Stomach (tissue), 4 donors: ENCODE data around the gene ABCC1.

Experiments used
- EP300 ChIP-seq: sonication (generic); formaldehyde crosslinking; IDR thresholded peaks from one replicate; pipeline ENCODE4 v1.6.1; 2017; ENCODE audit warnings: antibody characterized with exemption
- POLR2A ChIP-seq, 4 donors: fragments of 450-650 bp; IDR thresholded peaks; one replicate each; pipeline ENCODE4 v1.6.1; 2016; ENCODE audit warnings: antibody characterized with exemption in 4 of 4, control low read depth in 2 of 4, mild to moderate bottlenecking in 1 of 4, moderate library complexity in 1 of 4
- POLR2AphosphoS5 ChIP-seq, 3 donors: sonication (generic); formaldehyde crosslinking; IDR thresholded peaks; one replicate each; pipeline ENCODE4 v1.6.1; 2016; ENCODE audit warnings: antibody characterized with exemption in 3 of 3
- TF ChIP-seq, protein P1 (sequence below), 7 experiments: fragments of 450-650 bp in 4 of 7; fragments of 200-600 bp in 3 of 7; sonication (generic) in 3 of 7; IDR thresholded peaks; one replicate each; pipeline ENCODE4 v1.5.1; 2016 to 2019; ENCODE audit warnings: antibody characterized with exemption in 7 of 7, control low read depth in 2 of 7, mild to moderate bottlenecking in 1 of 7

DNA sequence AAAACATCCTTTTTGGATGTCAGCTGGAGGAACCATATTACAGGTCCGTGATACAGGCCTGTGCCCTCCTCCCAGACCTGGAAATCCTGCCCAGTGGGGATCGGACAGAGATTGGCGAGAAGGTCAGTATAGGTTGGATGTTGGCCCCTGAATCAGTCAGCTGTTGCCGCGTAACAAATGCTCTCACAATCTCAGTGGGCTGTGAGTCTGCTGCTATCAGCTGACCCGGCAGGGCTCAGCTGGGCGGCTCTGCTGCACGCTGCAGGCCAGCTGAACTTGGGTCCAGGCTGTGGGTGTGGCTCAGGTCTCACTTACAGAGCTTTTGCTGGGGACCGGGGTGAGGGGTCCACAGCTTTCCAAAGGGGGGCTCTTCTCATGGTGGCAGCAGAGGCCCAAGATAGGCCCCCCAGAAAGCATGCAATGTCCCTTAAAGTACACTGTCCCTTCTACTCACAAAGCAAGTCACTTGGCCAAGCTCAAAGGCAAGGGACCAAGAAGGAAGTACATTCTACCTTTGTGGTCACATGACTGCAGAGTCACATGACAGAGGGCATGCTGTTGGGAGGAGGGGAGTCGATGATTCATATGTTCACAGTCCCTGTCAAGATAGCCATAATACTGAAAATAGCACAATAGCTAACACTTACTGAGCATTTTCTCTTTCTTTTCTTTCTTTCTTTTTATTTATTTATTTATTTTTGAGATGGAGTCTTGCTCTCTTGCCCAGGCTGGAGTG, 134.2 kb downstream of the ABCC1 start:
- TF ChIP-seq, protein P1, sequence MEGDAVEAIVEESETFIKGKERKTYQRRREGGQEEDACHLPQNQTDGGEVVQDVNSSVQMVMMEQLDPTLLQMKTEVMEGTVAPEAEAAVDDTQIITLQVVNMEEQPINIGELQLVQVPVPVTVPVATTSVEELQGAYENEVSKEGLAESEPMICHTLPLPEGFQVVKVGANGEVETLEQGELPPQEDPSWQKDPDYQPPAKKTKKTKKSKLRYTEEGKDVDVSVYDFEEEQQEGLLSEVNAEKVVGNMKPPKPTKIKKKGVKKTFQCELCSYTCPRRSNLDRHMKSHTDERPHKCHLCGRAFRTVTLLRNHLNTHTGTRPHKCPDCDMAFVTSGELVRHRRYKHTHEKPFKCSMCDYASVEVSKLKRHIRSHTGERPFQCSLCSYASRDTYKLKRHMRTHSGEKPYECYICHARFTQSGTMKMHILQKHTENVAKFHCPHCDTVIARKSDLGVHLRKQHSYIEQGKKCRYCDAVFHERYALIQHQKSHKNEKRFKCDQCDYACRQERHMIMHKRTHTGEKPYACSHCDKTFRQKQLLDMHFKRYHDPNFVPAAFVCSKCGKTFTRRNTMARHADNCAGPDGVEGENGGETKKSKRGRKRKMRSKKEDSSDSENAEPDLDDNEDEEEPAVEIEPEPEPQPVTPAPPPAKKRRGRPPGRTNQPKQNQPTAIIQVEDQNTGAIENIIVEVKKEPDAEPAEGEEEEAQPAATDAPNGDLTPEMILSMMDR (IDR thresholded peaks at IDR 0.05) = no peak
- TF ChIP-seq POLR2AphosphoS5 (IDR thresholded peaks at IDR 0.05) = no peak
- TF ChIP-seq POLR2A (IDR thresholded peaks at IDR 0.05) = no peak
- TF ChIP-seq EP300 = no peak
